Measurements from ENCODE around the gene NHSL2.

- TF ChIP-seq CTCF (IDR thresholded peaks at IDR 0.05) (no peak), POLR2A (IDR thresholded peaks at IDR 0.05) (no peak)
These were observed 146.7 kb downstream of the NHSL2 start for GRCh38 chrX:72057331-72057730.

All from body of pancreas (tissue), 4 donors.